Common myeloid progenitor, CD34-positive (primary cell): ENCODE data around the gene LMAN1.

Experiments
- CTCF ChIA-PET: fragments of 350-600 bp; sonication (Branson Sonifier 250); formaldehyde crosslinking; loops from one replicate; lab custom pipeline; 2021; ENCODE audit warnings: antibody characterized with exemption; lab: Charles Lee
- POLR2A ChIA-PET: fragments of 350-600 bp; sonication (Branson Sonifier 250); formaldehyde crosslinking; loops from one replicate; lab custom pipeline; 2021; ENCODE audit warnings: antibody characterized with exemption; lab: Charles Lee
- DNase-seq, 3 donors: peaks; one replicate each; pipeline versions ENCODE4 v3.0.0 to v3.0.0-alpha.2; 2013
- H3K27ac ChIP-seq, 2 experiments: 1 replicate in 1 of 2; 2 replicates in 1 of 2; pipeline ENCODE4 v1.7.0; 2013; ENCODE audit warnings: inconsistent platforms in 2 of 2, low read length in 2 of 2, mild to moderate bottlenecking in 2 of 2, low read depth in 1 of 2, moderate library complexity in 1 of 2; ENCODE audit not compliant: severe bottlenecking in 2 of 2, insufficient read depth in 1 of 2, poor library complexity in 1 of 2
- H3K27me3 ChIP-seq, 5 experiments: replicated peaks in 2 of 5; 1 replicate in 3 of 5; 2 replicates in 2 of 5; pipeline versions ENCODE4 v1.6.1 to v1.7.0; 2013; ENCODE audit warnings: low read length in 4 of 5, mild to moderate bottlenecking in 2 of 5, moderate library complexity in 2 of 5, inconsistent platforms in 1 of 5; ENCODE audit not compliant: insufficient read depth in 5 of 5, control insufficient read depth in 4 of 5
- H3K36me3 ChIP-seq, 4 experiments: 1 replicate in 2 of 4; 2 replicates in 2 of 4; pipeline versions ENCODE4 v1.6.1 to v1.7.0; 2013; ENCODE audit warnings: low read length in 3 of 4, control low read depth in 1 of 4, mild to moderate bottlenecking in 1 of 4; ENCODE audit not compliant: control insufficient read depth in 4 of 4, insufficient read depth in 4 of 4
- H3K4me1 ChIP-seq, 4 experiments: 1 replicate in 3 of 4; 2 replicates in 1 of 4; pipeline versions ENCODE4 v1.6.1 to v1.7.1; 2013; ENCODE audit warnings: low read length in 3 of 4, mild to moderate bottlenecking in 3 of 4, control low read depth in 1 of 4, inconsistent platforms in 1 of 4, moderate library complexity in 1 of 4; ENCODE audit not compliant: control insufficient read depth in 4 of 4, insufficient read depth in 4 of 4; ENCODE audit errors: control extremely low read depth in 1 of 4
- H3K4me3 ChIP-seq, 7 experiments: 1 replicate in 4 of 7; 2 replicates in 3 of 7; pipeline versions ENCODE4 v1.5.1 to v1.7.0; 2013; ENCODE audit warnings: mild to moderate bottlenecking in 7 of 7, low read length in 6 of 7, moderate library complexity in 6 of 7, inconsistent platforms in 2 of 7, low read depth in 2 of 7, control low read depth in 1 of 7; ENCODE audit not compliant: insufficient read depth in 4 of 7, control insufficient read depth in 1 of 7; ENCODE audit errors: extremely low read depth in 1 of 7
- H3K9me3 ChIP-seq, 5 experiments: 1 replicate in 4 of 5; 2 replicates in 1 of 5; pipeline versions ENCODE4 v1.6.1 to v1.7.1; 2013; ENCODE audit warnings: low read length in 4 of 5, mild to moderate bottlenecking in 2 of 5, inconsistent platforms in 1 of 5, low read depth in 1 of 5, moderate library complexity in 1 of 5; ENCODE audit not compliant: control insufficient read depth in 4 of 5, insufficient read depth in 2 of 5; ENCODE audit errors: control extremely low read depth in 1 of 5
- WGBS: methylation state at CpG from one replicate; pipeline ENCODE4 v1.1.5; 2013; ENCODE audit not compliant: insufficient coverage; 5-methylcytosine and 5-hydroxymethylcytosine counted together

LMAN1 gene

GRCh38 chr18:59328683-59329082, 30.4 kb downstream of the LMAN1 start:
- Histone ChIP-seq H3K36me3 (peaks cover 27 to 64% (median 40%) of the 10 kb centered on the region in 4 experiments), H3K27ac (no peak overlapping the region), H3K4me3 (no peak overlapping the region), H3K27me3 (no peaks in the 10 kb centered on the region), H3K4me1 (no peaks in the 10 kb centered on the region), H3K9me3 (no peaks in the 10 kb centered on the region)
- ChIA-PET POLR2A (no interaction called here), CTCF (interaction anchor here (1.7 kb wide), 1 partner anchor 74 kb away, joined by 6 read pairs; no protein-coding TSS in a partner anchor)
- DNase-seq = no peak
- no CpG with 5 or more reads among the region's 2 CpGs for WGBS

GRCh38 chr18:59325965-59326364, 33.1 kb downstream of the LMAN1 start:
- H3K9me3 ChIP-seq = no peaks in the 10 kb centered on the region
- CTCF ChIA-PET = interaction anchor here (0.9 to 1.4 kb wide), 3 partner anchors 13 to 76 kb away, joined by 3 to 4 read pairs (median 4); no protein-coding TSS in a partner anchor
- H3K27me3 ChIP-seq = no peaks in the 10 kb centered on the region
- no peak for DNase-seq
- WGBS = 29% methylated on average over 1 of the region's 1 CpG
- no peak overlapping the region for H3K27ac ChIP-seq
- no peak overlapping the region for H3K4me3 ChIP-seq
- H3K36me3 ChIP-seq = peaks cover 19 to 39% (median 28%) of the 10 kb centered on the region in 4 experiments
- POLR2A ChIA-PET = no interaction called here
- no peaks in the 10 kb centered on the region for H3K4me1 ChIP-seq

GRCh38 chr18:59324623-59324971, 34.5 kb downstream of the LMAN1 start:
- no peaks in the 10 kb centered on the region for H3K4me1 ChIP-seq
- ChIA-PET POLR2A (no interaction called here), CTCF (interaction anchor here (1.3 to 1.4 kb wide), 2 partner anchors 12 to 78 kb away, joined by 3 to 4 read pairs; no protein-coding TSS in a partner anchor)
- WGBS = 100% methylated on average over 3 of the region's 4 CpGs
- H3K9me3 ChIP-seq = no peaks in the 10 kb centered on the region
- DNase-seq = no peak
- H3K36me3 ChIP-seq = peaks cover 13 to 31% (median 24%) of the 10 kb centered on the region in 4 experiments
- no peak overlapping the region for H3K4me3 ChIP-seq
- H3K27ac ChIP-seq = no peak overlapping the region
- no peaks in the 10 kb centered on the region for H3K27me3 ChIP-seq

GRCh38 chr18:59323931-59324622, 35.0 kb downstream of the LMAN1 start:
- ChIA-PET POLR2A (no interaction called here), CTCF (no interaction called here)
- peaks cover 0 to 3% (median 0%) of the 10 kb centered on the region in 5 experiments for H3K27me3 ChIP-seq
- no peaks in the 10 kb centered on the region for H3K4me1 ChIP-seq
- no peaks in the 10 kb centered on the region for H3K9me3 ChIP-seq
- WGBS = 92% methylated on average over 3 of the region's 7 CpGs
- no peak overlapping the region for H3K4me3 ChIP-seq
- no peak for DNase-seq
- peaks cover 13 to 27% (median 21%) of the 10 kb centered on the region in 4 experiments for H3K36me3 ChIP-seq
- H3K27ac ChIP-seq = no peak overlapping the region

GRCh38 chr18:59318460-59319050, 40.5 kb downstream of the LMAN1 start, which contains the start of gene CPLX4:
TSS of gene CPLX4 (minus strand) at chr18:59318649. CDS start at chr18:59318462, 187 bp downstream.
- no peaks in the 10 kb centered on the region for H3K4me1 ChIP-seq
- H3K9me3 ChIP-seq = no peaks in the 10 kb centered on the region
- H3K27me3 ChIP-seq = peaks cover 0 to 3% (median 2%) of the 10 kb centered on the region in 5 experiments
- CTCF ChIA-PET = no interaction called here
- WGBS = 100% methylated on average over 1 of the region's 4 CpGs
- POLR2A ChIA-PET = no interaction called here
- no peaks in the 10 kb centered on the region for H3K36me3 ChIP-seq
- no peak within 1 kb of the TSS for H3K27ac ChIP-seq
- no peak within 1 kb of the TSS for H3K4me3 ChIP-seq
- no peak for DNase-seq

GRCh38 chr18:59311631-59312030, 47.4 kb downstream of the LMAN1 start:
- DNase-seq = no peak
- no peaks in the 10 kb centered on the region for H3K36me3 ChIP-seq
- no peak overlapping the region for H3K4me3 ChIP-seq
- WGBS = 89% methylated on average over 3 of the region's 7 CpGs
- CTCF ChIA-PET = interaction anchor here (0.6 to 5.0 kb wide), 3 partner anchors 34 to 91 kb away, joined by 3 to 50 read pairs (median 3); no protein-coding TSS in a partner anchor
- peaks cover 0 to 9% (median 5%) of the 10 kb centered on the region in 4 experiments for H3K4me1 ChIP-seq
- POLR2A ChIA-PET = no interaction called here
- H3K27me3 ChIP-seq = peaks cover 7 to 39% (median 19%) of the 10 kb centered on the region in 5 experiments
- no peak overlapping the region for H3K27ac ChIP-seq
- H3K9me3 ChIP-seq = no peaks in the 10 kb centered on the region

GRCh38 chr18:59308938-59309260, 50.2 kb downstream of the LMAN1 start:
- H3K27me3 ChIP-seq = peaks cover 8 to 46% (median 25%) of the 10 kb centered on the region in 5 experiments
- no peaks in the 10 kb centered on the region for H3K36me3 ChIP-seq
- H3K9me3 ChIP-seq = no peaks in the 10 kb centered on the region
- WGBS = 14% methylated on average over 3 of the region's 5 CpGs
- no peak overlapping the region for H3K27ac ChIP-seq
- H3K4me1 ChIP-seq = peaks cover 0 to 9% (median 5%) of the 10 kb centered on the region in 4 experiments
- DNase-seq = no peak
- CTCF ChIA-PET = interaction anchor here (0.6 to 5.0 kb wide), 11 partner anchors 8 to 515 kb away, joined by 3 to 50 read pairs (median 4); no protein-coding TSS in a partner anchor
- POLR2A ChIA-PET = no interaction called here
- H3K4me3 ChIP-seq = peak overlapping the region in 3 of 7 experiments; percentile 35 to 70 (median 56)
